ENCODE results near the gene CMA1.

Gene CMA1

GRCh38 chr14:24458736-24459135 is 49.3 kb downstream of the CMA1 start:
- CTCF ChIA-PET, result interaction anchor here (1.0 kb wide), 1 partner anchor 215 kb away, joined by 3 read pairs; no protein-coding TSS in a partner anchor
- POLR2A ChIA-PET, result no interaction called here
- Histone ChIP-seq H3K27me3 (replicated peaks in 2 of 5; ENCODE audit: control insufficient read depth in 4 of 5, insufficient read depth in 5 of 5, low read length in 4 of 5) (no peaks in the 10 kb centered on the region), H3K9me3 (ENCODE audit: control extremely low read depth in 1 of 5, control insufficient read depth in 4 of 5, insufficient read depth in 2 of 5, low read depth in 1 of 5, low read length in 4 of 5) (peaks cover 0 to 5% (median 1%) of the 10 kb centered on the region in 5 experiments), H3K27ac (ENCODE audit: insufficient read depth in 1 of 2, low read depth in 1 of 2, low read length in 2 of 2, poor library complexity in 1 of 2, severe bottlenecking in 2 of 2) (no peak overlapping the region), H3K4me1 (ENCODE audit: control extremely low read depth in 1 of 4, control insufficient read depth in 4 of 4, insufficient read depth in 4 of 4, low read length in 3 of 4) (no peaks in the 10 kb centered on the region), H3K4me3 (ENCODE audit: control insufficient read depth in 1 of 7, extremely low read depth in 1 of 7, insufficient read depth in 4 of 7, low read depth in 2 of 7, low read length in 6 of 7) (no peak overlapping the region), H3K36me3 (ENCODE audit: control insufficient read depth in 4 of 4, insufficient read depth in 4 of 4, low read length in 3 of 4) (peaks cover 0 to 2% (median 0%) of the 10 kb centered on the region in 4 experiments)
- DNase-seq, result no peak
- 100% methylated on average over 1 of the region's 1 CpG for WGBS (ENCODE audit: insufficient coverage)

DNA sequence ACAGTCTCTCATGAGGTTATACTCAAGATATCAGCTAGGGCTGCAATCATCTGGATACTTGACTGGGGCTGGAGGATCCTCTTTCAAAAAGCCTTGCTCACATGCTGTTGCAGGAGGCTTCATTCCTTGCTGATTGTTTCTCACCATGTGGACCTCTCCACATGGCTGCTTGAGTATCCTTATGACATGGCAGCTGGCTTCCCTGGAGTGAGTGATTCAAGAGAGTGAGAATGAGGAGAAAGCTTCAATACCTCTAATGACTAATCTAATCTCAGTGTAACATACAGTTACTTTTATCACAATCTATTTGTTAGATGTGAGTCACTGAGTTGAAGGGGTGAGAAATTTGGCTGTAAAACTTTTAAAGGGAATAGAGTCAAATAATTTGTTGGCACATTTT is 51.1 kb downstream of the CMA1 start:
- ChIA-PET CTCF (interaction anchor here (1.3 to 1.5 kb wide), 2 partner anchors 20 to 24 kb away, joined by 3 to 4 read pairs; no protein-coding TSS in a partner anchor), POLR2A (no interaction called here)
- Histone ChIP-seq H3K9me3 (ENCODE audit: control extremely low read depth in 1 of 5, control insufficient read depth in 4 of 5, insufficient read depth in 2 of 5, low read depth in 1 of 5, low read length in 4 of 5) (peaks cover 0 to 7% (median 4%) of the 10 kb centered on the region in 5 experiments), H3K36me3 (ENCODE audit: control insufficient read depth in 4 of 4, insufficient read depth in 4 of 4, low read length in 3 of 4) (peaks cover 0 to 2% (median 0%) of the 10 kb centered on the region in 4 experiments), H3K27me3 (replicated peaks in 2 of 5; ENCODE audit: control insufficient read depth in 4 of 5, insufficient read depth in 5 of 5, low read length in 4 of 5) (no peaks in the 10 kb centered on the region), H3K4me1 (ENCODE audit: control extremely low read depth in 1 of 4, control insufficient read depth in 4 of 4, insufficient read depth in 4 of 4, low read length in 3 of 4) (no peaks in the 10 kb centered on the region), H3K4me3 (ENCODE audit: control insufficient read depth in 1 of 7, extremely low read depth in 1 of 7, insufficient read depth in 4 of 7, low read depth in 2 of 7, low read length in 6 of 7) (no peak overlapping the region), H3K27ac (ENCODE audit: insufficient read depth in 1 of 2, low read depth in 1 of 2, low read length in 2 of 2, poor library complexity in 1 of 2, severe bottlenecking in 2 of 2) (no peak overlapping the region)
- no peak for DNase-seq

Data from common myeloid progenitor, CD34-positive (primary cell).